Measurements from ENCODE around the gene HSPA9. TPM values are rescaled to one million over a fixed set of nuclear protein-coding genes. Genes with fewer than 3 reads are reported as not detected.
A peak's percentile ranks its signal among the peaks of the same experiment; 100 is the strongest.

Gene HSPA9
- total and polyA plus RNA-seq, 9 of the 15 experiments (the other 6 are each of a cell fraction or from before 2014, with no cell fraction given): 195 to 583 (median 514) TPM

DNA sequence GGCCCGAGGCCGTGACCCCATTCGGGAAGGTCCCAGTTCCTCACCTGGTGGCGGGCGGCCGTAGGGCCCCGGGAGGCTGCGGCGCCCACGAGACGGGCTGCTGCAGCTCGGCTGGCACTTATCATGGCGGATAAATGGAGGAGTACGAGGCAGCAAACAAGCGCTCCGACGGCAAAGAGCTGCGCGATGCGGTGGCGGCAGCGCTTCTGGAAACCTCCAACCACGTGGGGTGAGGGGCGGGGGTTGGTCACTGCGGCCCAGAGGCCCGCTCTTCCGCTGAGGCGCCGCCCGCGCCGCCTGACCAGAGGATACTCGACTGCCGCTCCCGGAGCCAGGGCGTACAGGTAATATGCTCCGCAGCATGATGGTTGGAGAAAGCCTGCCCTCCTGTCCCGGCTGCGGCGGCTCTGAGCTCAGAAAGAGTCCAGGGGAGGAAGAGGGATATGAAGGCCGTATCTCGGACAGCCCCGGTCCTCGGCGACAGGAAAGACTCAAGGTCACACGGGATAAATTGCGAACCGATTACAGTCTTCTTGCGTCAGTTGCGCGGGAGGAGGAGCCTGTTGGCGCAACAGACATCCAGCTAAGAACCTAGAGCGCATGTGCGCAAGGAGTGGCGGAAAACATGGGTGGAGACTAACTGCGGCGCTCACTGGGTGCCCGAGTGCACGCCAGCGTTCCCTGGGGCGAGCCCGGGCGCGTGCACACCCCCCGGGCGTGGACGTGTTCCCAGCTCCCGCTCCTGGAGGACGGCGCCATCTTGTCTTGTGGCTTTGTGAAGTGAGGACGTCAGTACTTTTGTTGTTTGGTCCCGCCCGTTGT, at the start of gene HSPA9 (continued):
- TF ChIP-seq, protein P1, sequence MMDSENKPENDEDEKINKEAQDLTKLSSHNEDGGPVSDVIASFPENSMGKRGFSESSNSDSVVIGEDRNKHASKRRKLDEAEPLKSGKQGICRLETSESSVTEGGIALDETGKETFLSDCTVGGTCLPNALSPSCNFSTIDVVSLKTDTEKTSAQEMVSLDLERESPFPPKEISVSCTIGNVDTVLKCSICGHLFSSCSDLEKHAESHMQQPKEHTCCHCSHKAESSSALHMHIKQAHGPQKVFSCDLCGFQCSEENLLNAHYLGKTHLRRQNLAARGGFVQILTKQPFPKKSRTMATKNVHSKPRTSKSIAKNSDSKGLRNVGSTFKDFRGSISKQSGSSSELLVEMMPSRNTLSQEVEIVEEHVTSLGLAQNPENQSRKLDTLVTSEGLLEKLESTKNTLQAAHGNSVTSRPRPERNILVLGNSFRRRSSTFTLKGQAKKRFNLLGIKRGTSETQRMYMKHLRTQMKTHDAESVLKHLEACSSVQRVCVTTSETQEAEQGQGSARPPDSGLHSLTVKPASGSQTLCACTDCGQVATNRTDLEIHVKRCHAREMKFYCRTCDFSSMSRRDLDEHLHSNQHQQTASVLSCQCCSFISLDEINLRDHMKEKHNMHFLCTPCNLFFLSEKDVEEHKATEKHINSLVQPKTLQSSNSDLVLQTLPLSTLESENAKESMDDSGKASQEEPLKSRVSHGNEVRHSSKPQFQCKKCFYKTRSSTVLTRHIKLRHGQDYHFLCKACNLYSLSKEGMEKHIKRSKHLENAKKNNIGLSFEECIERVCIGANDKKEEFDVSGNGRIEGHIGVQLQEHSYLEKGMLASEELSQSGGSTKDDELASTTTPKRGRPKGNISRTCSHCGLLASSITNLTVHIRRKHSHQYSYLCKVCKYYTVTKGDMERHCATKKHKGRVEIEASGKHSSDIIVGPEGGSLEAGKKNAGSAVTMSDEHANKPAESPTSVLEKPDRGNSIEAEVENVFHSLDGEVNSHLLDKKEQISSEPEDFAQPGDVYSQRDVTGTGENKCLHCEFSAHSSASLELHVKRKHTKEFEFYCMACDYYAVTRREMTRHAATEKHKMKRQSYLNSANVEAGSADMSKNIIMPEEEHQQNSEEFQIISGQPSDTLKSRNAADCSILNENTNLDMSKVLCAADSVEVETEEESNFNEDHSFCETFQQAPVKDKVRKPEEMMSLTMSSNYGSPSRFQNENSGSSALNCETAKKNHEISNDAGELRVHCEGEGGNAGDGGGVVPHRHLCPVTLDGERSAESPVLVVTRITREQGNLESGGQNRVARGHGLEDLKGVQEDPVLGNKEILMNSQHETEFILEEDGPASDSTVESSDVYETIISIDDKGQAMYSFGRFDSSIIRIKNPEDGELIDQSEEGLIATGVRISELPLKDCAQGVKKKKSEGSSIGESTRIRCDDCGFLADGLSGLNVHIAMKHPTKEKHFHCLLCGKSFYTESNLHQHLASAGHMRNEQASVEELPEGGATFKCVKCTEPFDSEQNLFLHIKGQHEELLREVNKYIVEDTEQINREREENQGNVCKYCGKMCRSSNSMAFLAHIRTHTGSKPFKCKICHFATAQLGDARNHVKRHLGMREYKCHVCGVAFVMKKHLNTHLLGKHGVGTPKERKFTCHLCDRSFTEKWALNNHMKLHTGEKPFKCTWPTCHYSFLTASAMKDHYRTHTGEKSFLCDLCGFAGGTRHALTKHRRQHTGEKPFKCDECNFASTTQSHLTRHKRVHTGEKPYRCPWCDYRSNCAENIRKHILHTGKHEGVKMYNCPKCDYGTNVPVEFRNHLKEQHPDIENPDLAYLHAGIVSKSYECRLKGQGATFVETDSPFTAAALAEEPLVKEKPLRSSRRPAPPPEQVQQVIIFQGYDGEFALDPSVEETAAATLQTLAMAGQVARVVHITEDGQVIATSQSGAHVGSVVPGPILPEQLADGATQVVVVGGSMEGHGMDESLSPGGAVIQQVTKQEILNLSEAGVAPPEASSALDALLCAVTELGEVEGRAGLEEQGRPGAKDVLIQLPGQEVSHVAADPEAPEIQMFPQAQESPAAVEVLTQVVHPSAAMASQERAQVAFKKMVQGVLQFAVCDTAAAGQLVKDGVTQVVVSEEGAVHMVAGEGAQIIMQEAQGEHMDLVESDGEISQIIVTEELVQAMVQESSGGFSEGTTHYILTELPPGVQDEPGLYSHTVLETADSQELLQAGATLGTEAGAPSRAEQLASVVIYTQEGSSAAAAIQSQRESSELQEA (IDR thresholded peaks at IDR 0.05; ENCODE audit: low read depth): no peak
- TF ChIP-seq MAZ (CRISPR knock-in tag; conservative IDR thresholded peaks at IDR 0.05 in 1 of 2, IDR thresholded peaks at IDR 0.05 in 1 of 2) (peak; percentile 83 to 92), KDM4B (IDR thresholded peaks at IDR 0.05; ENCODE audit: borderline replicate concordance in 2 of 2, low read depth in 1 of 2) (no peak; a peak in 1 of 4 replicates), SREBF2 (CRISPR knock-in tag; IDR thresholded peaks at IDR 0.05) (no peak), CC2D1A (IDR thresholded peaks at IDR 0.05) (peak; percentile 55)
- TF ChIP-seq, protein P2, sequence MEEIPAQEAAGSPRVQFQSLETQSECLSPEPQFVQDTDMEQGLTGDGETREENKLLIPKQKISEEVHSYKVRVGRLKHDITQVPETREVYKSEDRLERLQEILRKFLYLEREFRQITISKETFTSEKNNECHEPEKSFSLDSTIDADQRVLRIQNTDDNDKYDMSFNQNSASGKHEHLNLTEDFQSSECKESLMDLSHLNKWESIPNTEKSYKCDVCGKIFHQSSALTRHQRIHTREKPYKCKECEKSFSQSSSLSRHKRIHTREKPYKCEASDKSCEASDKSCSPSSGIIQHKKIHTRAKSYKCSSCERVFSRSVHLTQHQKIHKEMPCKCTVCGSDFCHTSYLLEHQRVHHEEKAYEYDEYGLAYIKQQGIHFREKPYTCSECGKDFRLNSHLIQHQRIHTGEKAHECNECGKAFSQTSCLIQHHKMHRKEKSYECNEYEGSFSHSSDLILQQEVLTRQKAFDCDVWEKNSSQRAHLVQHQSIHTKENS (CRISPR knock-in tag; IDR thresholded peaks at IDR 0.05): no peak

Data from K562 (cell line).